K562 (cell line): ENCODE results near the gene LAT. TPM values are rescaled to one million over a fixed set of nuclear protein-coding genes. Genes with fewer than 3 reads are reported as not detected.

ENCODE experiments used
- BACH1 ChIP-seq: fragments of 200-800 bp; sonication (Bioruptor generic); IDR thresholded peaks from 2 replicates; pipeline ENCODE4 v1.6.1; 2016; ENCODE audit warnings: missing genetic modification characterization, missing compliant biosample characterization
- GATA2 ChIP-seq: sonication (generic); formaldehyde crosslinking; IDR thresholded peaks from 2 replicates; pipeline ENCODE4 v1.4.0; 2020; ENCODE audit warnings: mild to moderate bottlenecking, missing genetic modification reagents
- GATAD2B ChIP-seq: fragments of 450-650 bp; IDR thresholded peaks from 2 replicates; pipeline ENCODE4 v1.6.1; 2017; ENCODE audit warnings: mild to moderate bottlenecking, borderline replicate concordance
- HDAC1 ChIP-seq, 2 experiments: fragments of 450-650 bp; IDR thresholded peaks; 2 replicates each; pipeline ENCODE4 v1.6.1; 2016 to 2017; ENCODE audit warnings: inconsistent platforms in 1 of 2, mild to moderate bottlenecking in 1 of 2, moderate library complexity in 1 of 2
- HDAC2 ChIP-seq: fragments of 450-650 bp; IDR thresholded peaks from 2 replicates; pipeline ENCODE4 v1.6.1; 2016; ENCODE audit warnings: mild to moderate bottlenecking
- KLF1 ChIP-seq: fragments of 450-650 bp; IDR thresholded peaks from 2 replicates; pipeline ENCODE4 v1.6.1; 2016; ENCODE audit warnings: missing genetic modification characterization, missing compliant biosample characterization
- NEUROD1 ChIP-seq: fragments of 150-350 bp; IDR thresholded peaks from 2 replicates; pipeline ENCODE4 v1.6.1; 2014; ENCODE audit warnings: borderline replicate concordance, low read length, low read depth; ENCODE audit not compliant: partially characterized antibody
- SMARCC2 ChIP-seq: fragments of 450-650 bp; IDR thresholded peaks from 2 replicates; pipeline ENCODE4 v1.6.1; 2017; ENCODE audit warnings: antibody characterized with exemption, moderate library complexity, mild to moderate bottlenecking, low read depth
- SNRNP70 ChIP-seq: fragments of 200-400 bp; formaldehyde crosslinking; optimal IDR thresholded peaks from 2 replicates; pipeline ENCODE3; 2017; ENCODE audit warnings: low read depth, low read length
- SOX6 ChIP-seq: fragments of 450-650 bp; IDR thresholded peaks from 2 replicates; pipeline ENCODE4 v1.6.1; 2014; ENCODE audit warnings: mild to moderate bottlenecking
- TCF7L2 ChIP-seq: fragments of 150-350 bp; IDR thresholded peaks from 2 replicates; pipeline ENCODE4 v1.6.1; 2016; ENCODE audit warnings: low read depth, mild to moderate bottlenecking, low read length, moderate library complexity
- ZBTB7A ChIP-seq: IDR thresholded peaks from 2 replicates; pipeline ENCODE4 v1.6.1; 2011; ENCODE audit warnings: low read depth, mild to moderate bottlenecking, low read length, moderate library complexity, borderline replicate concordance; ENCODE audit not compliant: control insufficient read depth
- ZNF561 ChIP-seq: fragments of 450-650 bp; formaldehyde crosslinking; conservative IDR thresholded peaks from 2 replicates; pipeline ENCODE4 v1.4.0; 2020; ENCODE audit warnings: mild to moderate bottlenecking, moderate library complexity
- ZNF644 ChIP-seq: fragments of 200-800 bp; sonication (Bioruptor generic); IDR thresholded peaks from 2 replicates; pipeline ENCODE4 v1.6.1; 2016; ENCODE audit warnings: low read depth, missing genetic modification characterization, missing compliant biosample characterization
- ZNF668 ChIP-seq: fragments of 250-450 bp; sonication (Bioruptor Pico); IDR thresholded peaks from 2 replicates; pipeline ENCODE4 v1.8.0; 2022; ENCODE audit warnings: mild to moderate bottlenecking, inconsistent platforms
- ZNF707 ChIP-seq: fragments of 250-450 bp; sonication (Bioruptor Pico); conservative IDR thresholded peaks from 2 replicates; pipeline ENCODE4 v1.8.0; 2022; ENCODE audit warnings: inconsistent platforms, mild to moderate bottlenecking, moderate library complexity
- ZNF780A ChIP-seq: fragments of 250-450 bp; sonication (Bioruptor Pico); IDR thresholded peaks from 2 replicates; pipeline ENCODE4 v1.5.0; 2021; ENCODE audit warnings: mild to moderate bottlenecking
- ZNF785 ChIP-seq: fragments of 250-450 bp; sonication (Bioruptor Pico); IDR thresholded peaks from 2 replicates; pipeline ENCODE4 v1.4.0; 2020; ENCODE audit warnings: mild to moderate bottlenecking
- polyA plus RNA-seq, 8 experiments: library from polyadenylated mRNA; depleted of rRNA in 4 of 8; stranded (reverse) in 5 of 8; unstranded in 3 of 8; fragments of >200 nt; fragmentation: Nextera tagmentation in 2 of 8; fragmentation: Illumina TruSeq in 1 of 8; extraction: Ambion mirVana in 2 of 8; extraction: Trizol in 1 of 8; gene quantifications; 2 replicates each; pipeline versions ENCODE4 v1.2.1 to v1.2.3, GENCODE V29; 2011 to 2014; ENCODE audit warnings: inconsistent platforms in 1 of 8, missing spikeins in 1 of 8
- total RNA-seq, 7 experiments: library from RNA; depleted of rRNA in 6 of 7; stranded (reverse); fragments of >200 nt in 6 of 7; fragmentation: Illumina TruSeq in 2 of 7; extraction: Trizol in 2 of 7; gene quantifications; 2 replicates each; pipeline versions ENCODE4 v1.2.1 to v1.2.3, GENCODE V29; 2011 to 2021; ENCODE audit warnings: low replicate concordance in 1 of 7
- TF ChIP-seq, protein P1 (sequence below), 2 experiments: fragments of 450-650 bp; IDR thresholded peaks; 2 replicates each; pipeline ENCODE4 v1.6.1; 2016
- TF ChIP-seq, protein P2 (sequence below): fragments of 450-650 bp; formaldehyde crosslinking; IDR thresholded peaks from 2 replicates; pipeline ENCODE4 v1.4.0; 2020; ENCODE audit warnings: mild to moderate bottlenecking, moderate library complexity
- TF ChIP-seq, protein P3 (sequence below): fragments of 150-350 bp; conservative IDR thresholded peaks from 2 replicates; pipeline ENCODE4 v1.6.1; 2014; ENCODE audit warnings: low read length

The LAT gene
- total and polyA plus RNA-seq, 9 of the 15 experiments (the other 6 are each of a cell fraction or from before 2014, with no cell fraction given) = 0.40 to 4.2 (median 1.3) TPM

DNA sequence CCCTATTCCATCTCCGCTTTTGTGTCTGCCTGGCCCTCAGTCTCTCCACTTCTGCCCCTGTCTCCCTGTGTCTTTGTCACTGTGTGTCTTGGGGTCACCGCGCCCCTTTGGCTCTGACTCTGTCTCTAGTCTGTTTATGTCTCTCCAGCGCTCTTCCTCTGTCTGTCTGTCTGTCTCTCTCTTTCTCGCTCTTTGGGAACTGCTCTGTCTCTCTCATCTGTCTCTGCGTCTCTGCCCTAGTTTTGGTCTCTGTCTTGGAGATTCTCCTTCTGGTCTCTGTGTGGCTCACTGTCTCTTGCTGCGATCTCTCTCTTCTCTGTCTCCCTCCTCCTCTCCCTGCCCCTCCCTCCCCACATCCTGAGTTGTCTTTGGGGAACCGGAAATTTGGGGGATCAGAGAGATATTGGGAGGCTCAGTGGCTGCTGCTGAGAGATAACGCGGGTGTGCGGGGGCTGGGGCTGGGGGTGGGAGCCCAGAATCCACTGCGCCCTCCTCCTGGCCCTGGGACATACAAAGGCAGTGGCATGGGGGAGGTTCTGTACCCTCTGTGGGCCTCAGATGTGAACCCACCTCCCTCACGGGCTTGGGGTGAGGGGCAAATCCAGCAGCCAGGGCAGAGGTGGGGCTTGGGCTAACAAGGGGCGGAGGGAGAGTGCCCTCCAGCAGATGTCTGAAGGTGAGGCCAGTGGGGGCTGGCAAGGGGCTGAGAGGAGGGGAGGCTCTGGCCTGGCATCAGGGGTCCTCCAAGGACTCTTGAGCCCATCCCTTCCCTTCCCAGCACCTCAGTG lies 24.4 kb downstream of the LAT start (continued):
- peak; percentile 58; the same call in 1 of the 2 replicates for TF ChIP-seq ZNF668 (CRISPR knock-in tag)
- TF ChIP-seq NEUROD1 = peak; percentile 90
- 0 out of 2 replicates have a peak, but pooled peaks have one; percentile 44 for TF ChIP-seq ZNF707 (CRISPR knock-in tag)
- TF ChIP-seq ZNF785 (CRISPR knock-in tag) = no peak
- TF ChIP-seq ZNF561 (CRISPR knock-in tag) = 0 out of 2 replicates have a peak, but pooled peaks have one; percentile 48
- peak; percentile 63 for TF ChIP-seq SOX6
- TF ChIP-seq HDAC2 = peak; percentile 88; the same call in 1 of the 2 replicates
- peak; percentile 69; the same call in 1 of the 2 replicates for TF ChIP-seq GATAD2B
- TF ChIP-seq, protein P1, sequence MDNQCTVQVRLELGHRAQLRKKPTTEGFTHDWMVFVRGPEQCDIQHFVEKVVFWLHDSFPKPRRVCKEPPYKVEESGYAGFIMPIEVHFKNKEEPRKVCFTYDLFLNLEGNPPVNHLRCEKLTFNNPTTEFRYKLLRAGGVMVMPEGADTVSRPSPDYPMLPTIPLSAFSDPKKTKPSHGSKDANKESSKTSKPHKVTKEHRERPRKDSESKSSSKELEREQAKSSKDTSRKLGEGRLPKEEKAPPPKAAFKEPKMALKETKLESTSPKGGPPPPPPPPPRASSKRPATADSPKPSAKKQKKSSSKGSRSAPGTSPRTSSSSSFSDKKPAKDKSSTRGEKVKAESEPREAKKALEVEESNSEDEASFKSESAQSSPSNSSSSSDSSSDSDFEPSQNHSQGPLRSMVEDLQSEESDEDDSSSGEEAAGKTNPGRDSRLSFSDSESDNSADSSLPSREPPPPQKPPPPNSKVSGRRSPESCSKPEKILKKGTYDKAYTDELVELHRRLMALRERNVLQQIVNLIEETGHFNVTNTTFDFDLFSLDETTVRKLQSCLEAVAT (IDR thresholded peaks at IDR 0.05) = peak; percentile 52 to 84; a peak in 3 of 4 replicates
- no peak for TF ChIP-seq KLF1 (tag)
- TF ChIP-seq, protein P2, sequence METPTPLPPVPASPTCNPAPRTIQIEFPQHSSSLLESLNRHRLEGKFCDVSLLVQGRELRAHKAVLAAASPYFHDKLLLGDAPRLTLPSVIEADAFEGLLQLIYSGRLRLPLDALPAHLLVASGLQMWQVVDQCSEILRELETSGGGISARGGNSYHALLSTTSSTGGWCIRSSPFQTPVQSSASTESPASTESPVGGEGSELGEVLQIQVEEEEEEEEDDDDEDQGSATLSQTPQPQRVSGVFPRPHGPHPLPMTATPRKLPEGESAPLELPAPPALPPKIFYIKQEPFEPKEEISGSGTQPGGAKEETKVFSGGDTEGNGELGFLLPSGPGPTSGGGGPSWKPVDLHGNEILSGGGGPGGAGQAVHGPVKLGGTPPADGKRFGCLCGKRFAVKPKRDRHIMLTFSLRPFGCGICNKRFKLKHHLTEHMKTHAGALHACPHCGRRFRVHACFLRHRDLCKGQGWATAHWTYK (CRISPR knock-in tag) = peak; percentile 73; the same call in 1 of the 2 replicates
- peak; percentile 75 for TF ChIP-seq BACH1 (tag)
- no peak for TF ChIP-seq SNRNP70
- peak; percentile 94 for TF ChIP-seq GATA2
- TF ChIP-seq ZBTB7A = peak; percentile 92
- peak; percentile 74; the same call in 1 of the 2 replicates for TF ChIP-seq ZNF644 (tag)
- TF ChIP-seq TCF7L2 = no peak
- TF ChIP-seq, protein P3, sequence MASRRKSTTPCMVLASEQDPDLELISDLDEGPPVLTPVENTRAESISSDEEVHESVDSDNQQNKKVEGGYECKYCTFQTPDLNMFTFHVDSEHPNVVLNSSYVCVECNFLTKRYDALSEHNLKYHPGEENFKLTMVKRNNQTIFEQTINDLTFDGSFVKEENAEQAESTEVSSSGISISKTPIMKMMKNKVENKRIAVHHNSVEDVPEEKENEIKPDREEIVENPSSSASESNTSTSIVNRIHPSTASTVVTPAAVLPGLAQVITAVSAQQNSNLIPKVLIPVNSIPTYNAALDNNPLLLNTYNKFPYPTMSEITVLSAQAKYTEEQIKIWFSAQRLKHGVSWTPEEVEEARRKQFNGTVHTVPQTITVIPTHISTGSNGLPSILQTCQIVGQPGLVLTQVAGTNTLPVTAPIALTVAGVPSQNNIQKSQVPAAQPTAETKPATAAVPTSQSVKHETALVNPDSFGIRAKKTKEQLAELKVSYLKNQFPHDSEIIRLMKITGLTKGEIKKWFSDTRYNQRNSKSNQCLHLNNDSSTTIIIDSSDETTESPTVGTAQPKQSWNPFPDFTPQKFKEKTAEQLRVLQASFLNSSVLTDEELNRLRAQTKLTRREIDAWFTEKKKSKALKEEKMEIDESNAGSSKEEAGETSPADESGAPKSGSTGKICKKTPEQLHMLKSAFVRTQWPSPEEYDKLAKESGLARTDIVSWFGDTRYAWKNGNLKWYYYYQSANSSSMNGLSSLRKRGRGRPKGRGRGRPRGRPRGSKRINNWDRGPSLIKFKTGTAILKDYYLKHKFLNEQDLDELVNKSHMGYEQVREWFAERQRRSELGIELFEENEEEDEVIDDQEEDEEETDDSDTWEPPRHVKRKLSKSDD = no peak
- peak; percentile 64; the same call in 1 of the 2 replicates for TF ChIP-seq ZNF780A (CRISPR knock-in tag)
- peak; percentile 84 for TF ChIP-seq SMARCC2
- TF ChIP-seq HDAC1 (IDR thresholded peaks at IDR 0.05) = peak; percentile 38 to 81; a peak in 2 of 4 replicates
